GM06990 (cell line): ENCODE data around the gene TOP1.

Source experiments
- DNase-seq: peaks from one replicate; pipeline ENCODE4 v3.0.0-alpha.2; 2011; ENCODE audit not compliant: insufficient read length; ENCODE audit errors: extremely low read depth
- H3K27me3 ChIP-seq: replicated peaks from 2 replicates; pipeline ENCODE4 v1.6.0; 2011; ENCODE audit warnings: low read length; ENCODE audit not compliant: control insufficient read depth, insufficient read depth
- H3K36me3 ChIP-seq: 2 replicates; pipeline ENCODE4 v1.5.1; 2011; ENCODE audit warnings: low read length; ENCODE audit not compliant: control insufficient read depth, insufficient read depth
- H3K4me3 ChIP-seq: replicated peaks from 2 replicates; pipeline ENCODE4 v1.5.1; 2011; ENCODE audit warnings: low read depth, mild to moderate bottlenecking, control low read depth, low read length
- CTCF ChIP-seq: IDR thresholded peaks from 2 replicates; pipeline ENCODE4 v1.5.1; 2011; ENCODE audit warnings: low read length, control low read depth, mild to moderate bottlenecking, inconsistent platforms; ENCODE audit not compliant: insufficient read depth, poor library complexity, severe bottlenecking

TOP1 gene

GRCh38 chr20:41166201-41167117, 137.8 kb downstream of the TOP1 start:
- no peaks in the 10 kb centered on the region for H3K27me3 ChIP-seq
- no peak overlapping the region for H3K4me3 ChIP-seq
- no peak for TF ChIP-seq CTCF
- DNase-seq = no peak
- peaks cover 70% of the 10 kb centered on the region for H3K36me3 ChIP-seq

GRCh38 chr20:41167118-41167470, 138.5 kb downstream of the TOP1 start:
- no peak for TF ChIP-seq CTCF
- peaks cover 72% of the 10 kb centered on the region for H3K36me3 ChIP-seq
- DNase-seq = no peak
- H3K4me3 ChIP-seq = no peak overlapping the region
- H3K27me3 ChIP-seq = no peaks in the 10 kb centered on the region

GRCh38 chr20:41167481-41168253, 139.0 kb downstream of the TOP1 start:
- peak; percentile 43 for DNase-seq
- TF ChIP-seq CTCF = no peak
- Histone ChIP-seq H3K27me3 (no peaks in the 10 kb centered on the region), H3K4me3 (no peak overlapping the region), H3K36me3 (peaks cover 69% of the 10 kb centered on the region)

GRCh38 chr20:41168281-41169161, 139.9 kb downstream of the TOP1 start:
- H3K36me3 ChIP-seq = peaks cover 65% of the 10 kb centered on the region
- no peaks in the 10 kb centered on the region for H3K27me3 ChIP-seq
- no peak for DNase-seq
- TF ChIP-seq CTCF = no peak
- no peak overlapping the region for H3K4me3 ChIP-seq

GRCh38 chr20:41169162-41169690, 140.6 kb downstream of the TOP1 start:
- no peak overlapping the region for H3K4me3 ChIP-seq

More at GRCh38 chr20:41169162-41169690, 140.6 kb downstream of the TOP1 start:
- no peak for DNase-seq
- no peak for TF ChIP-seq CTCF
- Histone ChIP-seq H3K27me3 (no peaks in the 10 kb centered on the region), H3K36me3 (peaks cover 61% of the 10 kb centered on the region)
